K562 (cell line): ENCODE measurements around the gene DNAJB4. TPM values are rescaled to one million over a fixed set of nuclear protein-coding genes. Genes with fewer than 3 reads are reported as not detected.

Experiments used
- BDP1 ChIP-seq: IDR thresholded peaks from 3 replicates; pipeline ENCODE4 v1.6.1; 2011; ENCODE audit not compliant: insufficient read length, insufficient read depth
- CCAR2 ChIP-seq: fragments of 200-400 bp; formaldehyde crosslinking; IDR thresholded peaks from 2 replicates; pipeline ENCODE4 v1.6.1; 2017; ENCODE audit warnings: mild to moderate bottlenecking, low read depth, low read length
- CREB5 ChIP-seq: fragments of 250-450 bp; sonication (Bioruptor Pico); IDR thresholded peaks from 2 replicates; pipeline ENCODE4 v1.5.0; 2020; ENCODE audit warnings: mild to moderate bottlenecking
- MNT ChIP-seq, 2 experiments: fragments of 450-650 bp; conservative IDR thresholded peaks; 2 replicates each; pipeline ENCODE4 v1.6.1; 2017; ENCODE audit warnings: mild to moderate bottlenecking in 2 of 2, moderate library complexity in 2 of 2
- RBFOX2 ChIP-seq: fragments of 200-400 bp; formaldehyde crosslinking; IDR thresholded peaks from 2 replicates; pipeline ENCODE4 v1.6.1; 2017; ENCODE audit warnings: low read depth, mild to moderate bottlenecking, low read length, moderate library complexity
- REST ChIP-seq, 2 experiments: fragments of 450-650 bp; formaldehyde crosslinking in 1 of 2; IDR thresholded peaks; 2 replicates each; pipeline versions ENCODE4 v1.4.0 to v1.6.1; 2014 to 2020; ENCODE audit warnings: mild to moderate bottlenecking in 2 of 2, borderline replicate concordance in 1 of 2, low read depth in 1 of 2
- SIX5 ChIP-seq, 2 experiments: IDR thresholded peaks; 2 replicates each; pipeline ENCODE4 v1.6.1; 2011; ENCODE audit warnings: low read length in 2 of 2, borderline replicate concordance in 1 of 2, low read depth in 1 of 2, mild to moderate bottlenecking in 1 of 2, moderate library complexity in 1 of 2; ENCODE audit not compliant: insufficient read depth in 1 of 2
- TSC22D4 ChIP-seq: fragments of 450-650 bp; IDR thresholded peaks from 2 replicates; pipeline ENCODE4 v1.6.1; 2016; ENCODE audit warnings: missing genetic modification characterization, missing biosample characterization, control low read depth
- ZNF512 ChIP-seq: IDR thresholded peaks from 2 replicates; pipeline ENCODE4 v1.6.1; 2016; ENCODE audit warnings: missing genetic modification characterization, missing compliant biosample characterization
- ZNF584 ChIP-seq: fragments of 200-800 bp; sonication (Bioruptor generic); IDR thresholded peaks from 2 replicates; pipeline ENCODE4 v1.6.1; 2016; ENCODE audit warnings: low read depth, mild to moderate bottlenecking, missing genetic modification characterization, missing compliant biosample characterization
- polyA plus RNA-seq, 8 experiments: library from polyadenylated mRNA; depleted of rRNA in 4 of 8; stranded (reverse) in 5 of 8; unstranded in 3 of 8; fragments of >200 nt; fragmentation: Nextera tagmentation in 2 of 8; fragmentation: Illumina TruSeq in 1 of 8; extraction: Ambion mirVana in 2 of 8; extraction: Trizol in 1 of 8; gene quantifications; 2 replicates each; pipeline versions ENCODE4 v1.2.1 to v1.2.3, GENCODE V29; 2011 to 2014; ENCODE audit warnings: inconsistent platforms in 1 of 8, missing spikeins in 1 of 8
- total RNA-seq, 7 experiments: library from RNA; depleted of rRNA in 6 of 7; stranded (reverse); fragments of >200 nt in 6 of 7; fragmentation: Illumina TruSeq in 2 of 7; extraction: Trizol in 2 of 7; gene quantifications; 2 replicates each; pipeline versions ENCODE4 v1.2.1 to v1.2.3, GENCODE V29; 2011 to 2021; ENCODE audit warnings: low replicate concordance in 1 of 7

DNAJB4 gene
- total and polyA plus RNA-seq, 9 of the 15 experiments (the other 6 are each of a cell fraction or from before 2014, with no cell fraction given), result 8.5 to 27.7 (median 19.8) TPM

GRCh38 chr1:78004719-78005447 lies at the start of gene DNAJB4 (continued):
- no peak for TF ChIP-seq REST (IDR thresholded peaks at IDR 0.05; ENCODE audit: borderline replicate concordance)
- TF ChIP-seq REST (CRISPR knock-in tag; IDR thresholded peaks at IDR 0.05; ENCODE audit: low read depth), result no peak
- TF ChIP-seq BDP1, result no peak
- peak; percentile 48; the same call in 1 of the 2 replicates for TF ChIP-seq ZNF584 (CRISPR knock-in tag)
- TF ChIP-seq ZNF512, result no peak
- no peak for TF ChIP-seq TSC22D4
- peak in 1 of 2 experiments; percentile 31; a peak in 1 of 4 replicates for TF ChIP-seq MNT (conservative IDR thresholded peaks at IDR 0.05)
- TF ChIP-seq CCAR2, result no peak
- TF ChIP-seq CREB5 (CRISPR knock-in tag), result 0 out of 2 replicates have a peak, but pooled peaks have one; percentile 37
- no peak for TF ChIP-seq RBFOX2
- no peak for TF ChIP-seq SIX5 (IDR thresholded peaks at IDR 0.05; ENCODE audit: borderline replicate concordance in 1 of 2, insufficient read depth in 1 of 2, low read depth in 1 of 2, low read length in 2 of 2)
